Activated CD8-positive, alpha-beta memory T cell treated with anti-CD3 and anti-CD28 coated beads for 4 hours (primary cell): ENCODE results near the gene WBP2NL.
"Not testable (repeated sequence)": the region's sequence is repeated elsewhere in the genome, so short reads cannot be mapped to it uniquely, and the experiment has no call there.

Experiments used
- DNase-seq, 2 donors: peaks; one replicate each; pipeline ENCODE4 v3.0.0-alpha.2; 2020; ENCODE audit warnings: low read depth in 2 of 2

Gene WBP2NL, protein sequence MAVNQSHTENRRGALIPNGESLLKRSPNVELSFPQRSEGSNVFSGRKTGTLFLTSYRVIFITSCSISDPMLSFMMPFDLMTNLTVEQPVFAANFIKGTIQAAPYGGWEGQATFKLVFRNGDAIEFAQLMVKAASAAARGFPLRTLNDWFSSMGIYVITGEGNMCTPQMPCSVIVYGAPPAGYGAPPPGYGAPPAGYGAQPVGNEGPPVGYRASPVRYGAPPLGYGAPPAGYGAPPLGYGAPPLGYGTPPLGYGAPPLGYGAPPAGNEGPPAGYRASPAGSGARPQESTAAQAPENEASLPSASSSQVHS

DNA sequence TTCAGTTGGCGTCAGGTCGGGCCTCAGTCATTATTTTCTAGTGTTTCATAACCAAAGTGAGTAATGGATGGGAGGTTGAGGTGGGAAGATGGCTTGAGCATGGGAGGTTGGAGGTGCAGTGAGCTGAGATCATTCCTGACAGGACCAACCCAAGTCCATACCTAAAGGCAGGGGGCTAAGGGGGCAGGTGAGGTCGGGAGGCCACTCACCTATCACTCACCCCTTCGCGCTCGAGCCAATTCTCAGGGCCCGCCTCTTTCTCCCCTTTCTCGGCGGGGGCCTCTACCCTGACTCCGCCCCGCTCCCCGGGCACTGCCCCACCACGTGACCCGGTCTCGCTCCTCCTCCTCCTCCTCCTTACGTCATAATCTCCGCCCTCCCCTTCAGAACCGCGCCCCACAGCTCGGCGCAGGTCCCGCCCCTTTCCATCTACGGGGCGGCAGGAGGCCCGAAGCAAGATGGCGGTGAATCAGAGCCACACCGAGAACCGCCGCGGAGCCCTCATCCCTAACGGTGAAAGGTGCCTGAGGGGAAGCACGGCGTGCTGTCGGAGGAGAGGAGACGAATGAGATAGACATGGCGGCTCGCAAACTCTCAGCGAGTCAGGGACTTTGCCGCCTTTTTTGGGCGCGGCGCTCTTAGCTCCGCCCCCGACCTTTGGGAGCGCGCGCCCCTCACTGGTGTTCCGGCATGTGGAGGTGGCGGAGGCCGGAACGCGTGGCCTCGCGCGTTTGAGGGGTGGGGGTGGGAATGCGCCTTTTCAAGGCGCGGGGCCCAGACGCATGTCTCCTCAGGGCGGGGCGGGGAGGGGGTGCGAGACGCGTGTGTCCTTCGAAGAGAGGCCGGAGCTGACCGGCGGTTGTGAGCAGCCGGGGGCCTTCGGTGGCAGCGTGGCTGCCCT, at the start of gene WBP2NL:
TSS of gene WBP2NL (plus strand) at position 428 of the 901 bp plus-strand sequence. CDS start at position 459, 31 bp downstream.
- DNase-seq, result peak; percentile 71 to 83

DNA sequence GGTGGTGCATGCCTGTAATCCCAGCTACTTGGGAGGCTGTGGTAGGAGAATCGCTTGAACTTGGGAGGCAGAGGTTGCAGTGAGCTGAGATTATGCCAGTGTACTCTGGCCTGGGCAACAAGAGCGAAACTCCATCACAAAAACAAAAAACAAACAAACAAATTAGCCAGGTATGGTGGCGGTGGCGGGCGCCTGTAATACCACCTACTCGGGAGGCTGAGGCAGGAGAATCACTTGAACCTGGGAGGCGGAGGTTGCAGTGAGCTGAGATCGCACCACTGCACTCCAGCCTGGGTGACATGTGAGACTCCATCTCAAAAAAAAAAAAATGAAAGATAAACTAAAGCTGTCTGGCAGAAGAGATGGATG, 49.7 kb upstream of the WBP2NL start:
- DNase-seq, result not testable (repeated sequence)

DNA sequence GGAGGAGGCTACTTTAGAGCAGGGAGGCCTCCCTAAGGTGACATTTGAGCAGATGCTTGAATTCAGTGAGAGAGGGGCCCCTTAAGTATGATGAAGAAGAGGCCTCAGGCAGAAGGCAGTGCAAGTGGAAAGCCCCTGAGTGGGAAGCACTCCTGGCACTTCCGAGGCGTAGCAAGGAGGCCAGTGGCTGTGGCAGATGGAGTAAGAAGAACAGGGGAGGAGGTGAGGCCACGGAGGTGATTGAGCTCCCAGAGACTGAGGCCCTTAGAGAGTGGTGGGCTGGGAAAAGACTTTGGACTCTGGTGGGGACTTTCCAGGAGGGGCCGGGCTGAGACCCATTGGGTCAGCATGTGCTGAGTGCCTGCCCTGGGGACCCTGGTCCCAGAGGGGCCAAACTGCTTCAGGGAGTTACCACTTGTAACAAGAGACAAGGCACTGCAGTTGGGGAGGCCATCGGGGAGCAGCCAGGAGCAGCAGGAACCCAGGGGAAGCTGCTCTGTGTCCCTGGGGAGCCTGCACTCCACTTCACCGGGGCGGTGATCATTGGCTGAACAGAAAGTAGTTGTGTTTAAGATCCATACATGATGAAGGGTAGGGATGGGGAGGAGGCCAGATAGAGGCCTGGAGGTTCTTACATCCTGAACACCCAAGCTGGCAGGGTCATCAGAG, 49.2 kb upstream of the WBP2NL start:
- no peak for DNase-seq

DNA sequence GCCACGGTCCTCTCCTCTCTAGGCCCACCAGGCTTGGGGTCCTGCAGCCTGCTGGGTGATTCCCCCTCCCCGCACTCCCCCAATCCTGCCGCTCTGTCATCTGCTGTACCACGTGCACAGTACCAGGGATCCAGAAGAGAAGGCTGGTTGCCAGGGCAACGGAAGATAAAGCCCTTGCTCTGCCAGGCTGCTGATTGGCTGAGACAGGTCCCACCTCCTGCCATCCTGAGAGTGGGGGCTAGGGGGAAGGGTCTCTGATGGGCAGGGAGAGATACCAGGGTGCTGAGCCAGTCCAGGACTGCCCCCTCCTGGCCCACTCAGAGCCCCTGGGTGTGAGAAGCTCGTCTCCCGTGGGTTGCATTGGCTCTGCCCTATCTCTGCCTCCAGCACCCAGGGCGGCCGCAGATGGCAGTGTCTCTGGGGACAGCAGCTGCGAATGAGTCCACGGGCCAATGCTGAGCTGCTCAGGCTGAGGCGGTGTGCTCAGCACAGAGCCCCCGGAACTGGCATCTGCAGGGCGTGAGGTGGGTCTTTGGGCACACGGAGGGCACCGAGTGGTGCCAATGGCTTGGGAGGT, 46.6 kb upstream of the WBP2NL start, which contains the start of gene SMIM45:
TSS of gene SMIM45 (plus strand) at position 253 of the 577 bp plus-strand sequence.
- DNase-seq, result no peak

DNA sequence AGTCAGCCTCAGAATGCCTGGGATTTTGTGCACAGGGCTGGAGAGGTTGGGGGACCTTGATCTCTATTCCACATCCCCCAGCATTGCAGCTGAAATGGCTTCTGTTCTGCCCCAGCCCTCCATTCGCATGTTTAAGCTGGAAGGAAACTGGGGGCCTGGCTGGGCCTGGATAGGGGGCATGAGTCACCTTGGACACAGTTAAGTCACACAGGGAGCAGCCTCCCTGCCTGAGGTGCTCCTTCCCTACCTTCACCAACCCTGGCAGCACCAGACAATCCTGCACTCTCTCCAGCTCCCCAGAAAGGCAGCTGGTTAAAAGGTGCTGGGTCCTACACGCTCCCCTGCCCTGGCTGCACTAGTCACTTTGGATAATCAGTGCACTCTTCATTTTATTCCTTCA, 45.9 kb upstream of the WBP2NL start:
- DNase-seq, result no peak

DNA sequence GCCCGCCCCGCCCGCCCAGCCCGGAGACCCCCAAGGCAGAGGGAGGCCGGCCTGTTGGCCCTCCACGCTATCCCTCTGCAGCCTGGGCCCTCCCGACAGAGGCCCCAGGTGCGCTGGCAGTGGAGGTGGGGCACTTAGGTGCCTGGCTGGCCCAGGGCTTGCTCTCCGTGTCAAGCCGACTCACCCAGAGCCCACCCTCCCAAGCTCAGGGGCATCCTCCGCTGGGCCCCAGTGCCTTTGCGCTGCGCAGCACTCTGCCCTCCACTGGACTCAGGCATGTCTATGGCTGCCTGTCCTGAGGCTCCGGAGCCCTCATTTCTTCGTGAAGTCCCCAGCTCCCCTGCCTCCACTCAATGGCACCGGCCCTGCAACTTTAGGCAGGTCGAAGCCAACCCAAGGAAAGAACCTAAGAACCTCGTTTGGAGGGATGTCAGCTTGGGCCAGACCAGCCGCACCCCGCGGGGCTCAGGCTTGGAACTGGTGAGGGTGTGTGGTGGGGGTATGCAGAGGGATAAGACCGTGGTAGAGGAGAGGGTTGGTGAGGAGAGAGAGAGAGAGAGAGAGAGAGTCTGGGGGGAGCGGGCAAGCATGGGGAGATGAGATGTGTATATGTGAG, 40.5 kb upstream of the WBP2NL start:
- no peak for DNase-seq

DNA sequence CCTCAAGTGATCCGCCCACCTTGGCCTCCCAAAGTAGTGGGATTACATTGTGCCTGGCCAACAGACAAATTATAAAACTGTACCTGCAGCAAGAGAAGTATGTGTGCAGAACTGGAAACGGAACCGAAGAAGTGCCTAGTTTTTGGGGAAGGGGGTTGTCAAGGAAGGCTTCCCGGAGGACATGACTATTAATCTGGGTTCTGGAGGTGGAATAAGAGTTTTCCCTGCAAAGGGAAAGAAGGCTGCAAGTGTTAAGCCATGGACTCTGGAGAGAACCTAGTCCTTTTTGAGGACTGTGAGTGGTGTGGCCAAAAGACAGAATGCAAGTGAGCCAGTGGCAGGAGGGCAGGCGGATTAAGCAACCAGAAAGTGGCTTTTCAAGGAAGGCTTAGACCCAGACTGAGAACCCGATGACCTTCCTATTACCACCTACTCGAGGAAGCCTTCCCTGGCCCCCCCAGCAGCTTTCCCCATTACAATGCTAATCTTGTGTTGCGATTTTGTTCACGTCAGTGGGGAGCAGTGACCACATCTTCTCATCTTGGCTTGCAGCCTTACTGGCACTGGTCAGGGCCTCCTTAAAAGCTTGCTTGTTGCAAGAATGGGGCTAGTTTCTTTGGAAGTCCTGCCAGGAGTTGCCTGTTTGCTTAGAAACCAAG, 35.0 kb upstream of the WBP2NL start:
- no peak for DNase-seq

DNA sequence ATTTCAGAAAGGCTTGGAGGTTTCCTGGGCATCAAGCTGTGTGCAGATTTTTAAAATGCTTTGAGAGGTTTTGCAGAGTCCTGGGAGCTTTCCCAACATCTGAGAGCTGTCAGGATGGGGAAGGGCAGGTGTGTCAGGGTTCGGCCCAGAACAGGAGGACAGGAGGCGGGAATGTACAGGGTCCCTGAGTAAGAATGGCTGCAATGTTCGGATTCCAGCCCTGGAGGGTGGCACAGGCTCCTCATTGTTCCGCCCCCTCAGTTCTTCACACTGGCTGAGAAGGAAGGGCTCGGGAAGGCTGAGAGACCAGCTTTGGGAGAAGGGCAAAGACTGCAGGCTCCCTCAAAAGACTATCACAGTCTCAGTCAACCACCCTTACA, 34.5 kb upstream of the WBP2NL start:
- no peak for DNase-seq

DNA sequence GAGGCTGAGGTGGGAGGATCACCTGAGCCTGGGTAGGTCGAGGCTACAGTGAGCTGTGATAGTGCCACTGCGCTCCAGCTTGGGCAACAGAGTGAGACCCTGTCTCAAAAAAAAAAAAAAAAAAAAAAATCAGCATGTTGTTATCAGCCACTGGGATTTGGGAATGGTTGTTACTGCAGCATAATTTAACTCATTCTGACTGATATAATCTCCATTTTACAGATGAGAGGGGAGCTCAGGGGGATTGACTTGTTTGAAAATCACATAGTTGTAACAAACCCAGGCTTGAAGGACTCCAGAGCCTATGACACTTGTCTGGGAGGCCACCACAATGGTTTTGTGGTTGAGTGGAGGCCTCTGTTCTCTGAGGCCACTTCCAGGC, 32.4 kb upstream of the WBP2NL start:
- no peak for DNase-seq

DNA sequence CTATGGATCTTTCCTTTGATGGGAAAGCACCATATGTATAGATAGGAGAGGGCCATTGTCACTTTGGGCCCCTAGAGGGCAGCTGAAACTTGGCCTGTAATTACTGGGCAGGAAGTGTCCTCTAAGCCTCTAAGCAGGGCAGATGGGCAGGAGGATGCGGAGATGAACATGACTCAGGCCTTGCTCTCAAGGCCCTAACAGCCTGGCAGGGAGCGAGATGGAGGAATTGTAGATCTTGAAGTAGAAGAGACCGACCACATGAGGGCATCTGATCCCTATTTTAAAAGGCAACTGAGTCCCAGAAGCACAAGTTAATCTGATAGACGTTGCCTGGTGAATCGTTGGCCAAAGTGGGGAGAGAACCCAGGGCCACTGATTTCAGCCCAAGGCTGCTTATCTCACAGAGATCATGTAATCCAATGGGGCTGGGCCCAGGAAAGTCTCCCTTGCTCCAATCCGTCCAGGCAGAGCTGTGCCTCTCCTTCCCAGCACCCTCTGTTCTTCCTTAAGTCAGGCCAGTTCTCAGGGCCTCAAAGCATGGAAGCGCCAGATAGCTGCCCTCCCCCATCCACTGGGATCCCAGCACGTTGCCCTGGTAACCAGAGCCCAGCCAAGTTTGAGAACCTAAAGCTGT, 31.9 kb upstream of the WBP2NL start:
- DNase-seq, result no peak

DNA sequence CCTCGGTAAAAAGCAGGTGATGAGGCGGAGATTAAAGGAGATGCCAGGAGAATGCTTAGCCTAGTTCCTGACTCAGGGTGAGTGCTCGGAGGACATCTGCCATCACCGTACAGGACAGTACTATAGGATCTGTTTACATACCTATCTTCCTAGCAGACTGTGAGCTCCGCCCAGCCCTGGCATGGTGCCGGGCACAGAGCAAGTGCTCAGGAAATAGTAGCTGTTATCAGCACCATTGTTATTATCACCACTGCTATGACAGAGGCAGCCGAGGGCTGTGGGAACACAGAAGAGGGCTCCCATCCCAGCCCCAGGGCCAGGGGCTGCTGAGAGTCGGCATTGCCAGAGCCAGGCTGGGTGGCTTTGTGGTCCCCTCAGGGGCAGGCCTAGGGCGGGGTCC, 30.0 kb upstream of the WBP2NL start:
- DNase-seq, result no peak

DNA sequence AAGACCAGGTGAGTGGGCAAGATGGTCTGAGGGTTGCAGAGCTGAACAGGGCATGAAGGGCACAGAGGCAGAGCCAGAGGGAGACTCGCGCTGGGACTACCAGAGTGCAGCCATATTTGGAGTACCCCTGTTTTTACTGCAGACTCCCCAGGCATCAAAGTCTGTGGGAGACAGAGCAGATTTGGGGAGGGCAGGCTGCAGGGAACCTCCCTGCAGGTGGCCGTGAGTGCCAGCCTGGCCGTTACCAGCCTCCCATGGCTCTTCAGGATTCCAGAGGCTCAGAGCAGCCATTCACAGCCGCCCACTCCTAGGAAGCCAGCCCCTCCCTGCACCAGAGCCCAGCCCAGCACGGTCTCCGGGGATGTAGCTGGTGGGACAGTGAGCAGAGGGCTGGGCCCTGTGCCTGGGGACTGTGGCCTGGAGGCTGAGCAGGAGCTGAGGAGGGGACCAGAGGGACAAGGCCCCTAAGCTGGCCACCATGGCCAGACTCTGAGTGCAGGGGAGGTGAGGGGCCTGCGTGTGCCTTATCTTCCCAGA, 29.4 kb upstream of the WBP2NL start, which contains the start of gene SEPTIN3:
TSS of gene SEPTIN3 (plus strand) at position 334 of the 537 bp plus-strand sequence. CDS start 2,050 bp downstream, outside the sequence.
- DNase-seq, result no peak

DNA sequence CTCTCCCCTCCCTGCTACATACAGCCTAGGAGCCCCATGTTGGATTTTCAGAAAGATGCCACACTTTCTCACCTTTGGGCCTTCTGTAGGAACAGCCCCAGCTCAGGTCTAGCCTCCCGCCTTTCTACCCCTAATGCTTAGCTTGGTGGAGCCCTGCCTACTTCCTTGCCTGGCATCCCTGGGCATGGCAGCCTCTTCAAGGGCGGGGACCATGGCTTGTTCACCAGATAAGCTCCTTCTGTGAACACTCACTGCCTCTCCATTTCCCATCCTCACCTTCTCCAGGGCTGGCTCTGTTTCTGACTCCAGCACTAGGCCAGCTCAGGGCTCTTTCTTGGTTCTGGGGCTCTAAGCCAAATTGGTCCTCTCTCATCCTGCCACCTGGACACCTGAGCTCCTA, 28.0 kb upstream of the WBP2NL start:
- DNase-seq, result no peak

DNA sequence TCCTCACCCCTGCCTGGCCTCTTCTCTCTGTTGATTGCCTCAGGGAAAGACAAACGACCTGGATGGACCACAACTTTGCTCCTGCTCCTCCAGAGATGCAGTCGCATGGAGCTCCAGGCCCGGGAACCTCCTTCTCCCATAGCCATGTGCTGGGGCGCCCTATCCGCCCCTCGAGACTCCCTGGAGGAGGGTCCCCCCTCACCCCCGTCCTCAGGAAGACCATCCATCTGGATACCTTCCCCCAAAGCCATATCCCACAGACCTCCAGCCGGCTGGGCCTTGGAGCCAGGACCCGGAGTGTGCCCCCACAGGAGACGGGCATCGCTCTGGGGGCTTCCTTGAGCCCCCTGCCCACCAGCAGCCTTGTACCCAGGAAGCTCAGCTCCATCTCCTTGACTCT, 27.2 kb upstream of the WBP2NL start:
- no peak for DNase-seq

DNA sequence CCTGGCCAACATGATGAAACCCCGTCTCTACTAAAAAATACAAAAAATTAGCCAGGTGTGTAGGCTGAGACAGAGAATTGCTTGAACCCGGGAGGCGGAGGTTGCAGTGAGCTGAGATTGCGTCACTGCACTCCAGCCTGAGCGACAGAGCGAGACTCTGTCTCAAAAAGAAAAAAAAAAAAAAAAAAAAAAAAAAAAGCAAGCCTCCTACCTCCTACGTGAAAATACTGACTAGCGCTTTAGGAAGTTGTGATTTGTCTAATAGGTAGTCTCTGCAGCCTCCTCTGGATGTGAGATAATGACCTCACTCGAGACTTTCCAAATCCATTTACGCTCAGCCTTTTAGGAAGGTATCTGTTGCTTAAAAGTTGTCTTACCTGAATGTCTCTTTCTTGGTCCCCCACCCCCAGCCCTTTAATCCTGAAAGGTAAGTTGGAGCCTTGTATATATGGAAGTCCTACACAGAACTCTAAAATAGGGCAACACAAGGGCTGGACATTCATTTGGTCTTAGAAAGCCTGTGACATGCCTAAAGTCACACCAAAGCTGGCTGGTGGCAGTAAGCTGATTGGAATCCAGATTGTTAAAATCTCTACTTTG, 23.8 kb upstream of the WBP2NL start:
- no peak for DNase-seq

DNA sequence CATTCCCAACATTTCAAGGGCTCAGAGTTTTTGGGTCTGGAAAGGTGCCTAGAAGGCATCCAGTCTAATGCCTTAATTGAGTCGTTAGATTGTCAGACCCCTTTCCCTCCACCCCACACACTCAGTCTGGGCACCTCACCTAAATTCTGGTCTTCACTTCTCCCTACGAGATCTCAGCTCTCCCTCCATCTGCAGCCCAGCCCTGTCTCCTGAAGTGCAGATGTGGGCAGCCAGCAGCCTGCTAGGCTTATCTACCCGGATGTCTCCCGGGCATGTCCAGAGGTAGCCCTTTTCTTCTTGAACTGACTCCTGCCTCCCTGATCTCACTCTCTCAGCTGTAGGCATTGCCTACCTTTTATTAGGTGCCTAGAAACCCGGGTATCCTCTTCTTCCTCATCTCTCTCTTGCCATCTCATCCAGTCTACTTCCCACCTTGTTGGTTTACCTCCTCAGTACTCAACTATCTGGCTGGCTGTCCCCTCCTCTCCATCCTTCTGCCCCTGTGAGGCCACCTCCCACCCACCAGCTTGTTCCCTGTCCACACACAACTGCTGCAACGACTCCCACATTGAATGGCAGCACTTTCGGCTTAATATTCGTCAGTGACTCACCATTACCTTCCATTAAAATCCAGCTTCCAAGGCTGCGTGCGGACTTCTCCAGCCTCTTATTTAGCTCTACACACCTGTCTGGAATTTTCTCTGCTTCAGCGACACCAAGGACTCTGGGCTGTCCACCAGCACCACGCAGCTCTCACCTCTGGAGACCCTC, 23.1 kb upstream of the WBP2NL start:
- DNase-seq, result no peak

DNA sequence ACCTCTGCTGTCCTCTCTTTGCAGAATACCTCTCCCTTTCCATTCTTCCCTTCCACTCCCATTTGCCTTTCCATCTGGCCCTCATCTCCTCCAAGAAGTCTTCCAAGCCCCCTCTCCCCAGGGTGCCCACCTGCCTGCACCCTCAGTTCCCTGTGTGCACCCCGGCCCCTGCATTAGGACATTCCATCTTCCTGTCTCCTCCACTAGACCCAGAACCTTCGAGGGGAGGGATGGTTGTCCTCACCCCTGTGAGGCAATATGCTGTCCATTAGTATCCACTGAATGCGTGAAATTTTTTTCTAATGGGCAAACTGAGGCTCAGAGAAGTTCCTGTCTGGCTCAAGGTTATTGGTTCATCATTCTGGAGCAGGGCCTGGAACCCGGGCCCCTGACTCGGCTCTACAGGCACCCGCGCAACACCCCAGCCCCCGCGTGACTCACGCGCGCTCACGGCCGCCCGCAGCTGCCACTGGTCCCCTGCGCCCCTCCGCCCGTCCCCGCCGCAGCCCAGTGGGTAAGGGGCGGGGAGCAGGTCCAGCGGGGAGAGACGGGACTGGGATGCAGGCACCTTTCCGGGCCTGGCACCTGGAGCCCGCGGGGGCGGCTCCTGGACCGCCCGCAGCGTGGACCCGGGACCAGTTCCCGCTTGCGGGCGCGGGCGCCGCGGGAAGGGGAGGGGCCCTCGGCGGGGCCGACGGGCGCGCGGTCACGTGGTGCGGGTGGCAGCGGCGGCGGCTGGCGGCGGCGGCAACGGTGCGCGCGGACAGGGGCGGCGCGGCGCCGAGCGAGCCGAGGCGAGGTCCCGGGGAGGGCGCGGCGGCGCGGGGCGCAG, 22.3 kb upstream of the WBP2NL start:
- DNase-seq, result no peak

DNA sequence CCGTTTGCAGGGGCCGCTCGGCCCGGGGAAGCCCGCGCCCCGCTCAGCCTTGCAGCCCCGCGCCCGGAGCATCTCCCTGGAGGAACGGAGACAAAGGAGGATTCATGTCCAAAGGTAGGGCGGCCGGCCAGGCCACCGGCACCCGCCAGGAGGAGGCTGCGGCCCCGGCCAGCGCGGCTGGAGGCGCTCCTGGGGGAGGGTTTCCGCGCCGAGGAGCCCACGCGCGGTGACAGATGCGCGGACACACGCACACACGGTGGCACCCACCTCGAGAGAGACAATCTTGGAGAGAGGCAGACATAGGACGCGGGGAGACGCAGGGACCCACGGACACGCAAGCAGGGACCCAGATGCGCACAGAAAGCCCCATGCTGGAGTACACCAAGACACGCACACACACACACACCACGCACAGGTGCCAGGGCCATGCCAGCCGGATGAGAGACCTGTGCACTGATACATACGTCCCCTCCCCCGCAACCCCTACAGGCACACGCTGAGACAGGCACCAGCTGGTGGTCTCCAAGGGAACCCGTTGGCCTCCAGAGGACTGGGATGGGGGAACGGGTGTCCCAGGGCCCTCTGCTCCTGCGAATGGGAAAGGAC, 21.5 kb upstream of the WBP2NL start:
- DNase-seq, result no peak
